ENCODE data around the gene NUB1.

GRCh38 chr7:151339651-151340382 lies 1.8 kb upstream of the NUB1 start:
- TF ChIP-seq, protein P1, sequence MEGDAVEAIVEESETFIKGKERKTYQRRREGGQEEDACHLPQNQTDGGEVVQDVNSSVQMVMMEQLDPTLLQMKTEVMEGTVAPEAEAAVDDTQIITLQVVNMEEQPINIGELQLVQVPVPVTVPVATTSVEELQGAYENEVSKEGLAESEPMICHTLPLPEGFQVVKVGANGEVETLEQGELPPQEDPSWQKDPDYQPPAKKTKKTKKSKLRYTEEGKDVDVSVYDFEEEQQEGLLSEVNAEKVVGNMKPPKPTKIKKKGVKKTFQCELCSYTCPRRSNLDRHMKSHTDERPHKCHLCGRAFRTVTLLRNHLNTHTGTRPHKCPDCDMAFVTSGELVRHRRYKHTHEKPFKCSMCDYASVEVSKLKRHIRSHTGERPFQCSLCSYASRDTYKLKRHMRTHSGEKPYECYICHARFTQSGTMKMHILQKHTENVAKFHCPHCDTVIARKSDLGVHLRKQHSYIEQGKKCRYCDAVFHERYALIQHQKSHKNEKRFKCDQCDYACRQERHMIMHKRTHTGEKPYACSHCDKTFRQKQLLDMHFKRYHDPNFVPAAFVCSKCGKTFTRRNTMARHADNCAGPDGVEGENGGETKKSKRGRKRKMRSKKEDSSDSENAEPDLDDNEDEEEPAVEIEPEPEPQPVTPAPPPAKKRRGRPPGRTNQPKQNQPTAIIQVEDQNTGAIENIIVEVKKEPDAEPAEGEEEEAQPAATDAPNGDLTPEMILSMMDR (IDR thresholded peaks at IDR 0.05) = no peak
- TF ChIP-seq POLR2A (IDR thresholded peaks at IDR 0.05) = no peak
